GM19324 (cell line): ENCODE results near the gene TPPP3.
"Not testable (repeated sequence)": the region's sequence is repeated elsewhere in the genome, so short reads cannot be mapped to it uniquely, and the experiment has no call there.

Experiments used
- ATAC-seq: cut with Tn5 transposase; IDR thresholded peaks from one replicate; pipeline ENCODE4 v1.9.1; 2021; ENCODE audit warnings: mild to moderate bottlenecking, moderate library complexity; ENCODE audit not compliant: unreplicated experiment, low FRiP score

Gene TPPP3

GRCh38 chr16:67426950-67427349, 33.7 kb upstream of the TPPP3 start:
- no peak for ATAC-seq

- ATAC-seq = no peak
Measured at GRCh38 chr16:67426022-67426421, 32.7 kb upstream of the TPPP3 start.

GRCh38 chr16:67425580-67425979, 32.3 kb upstream of the TPPP3 start:
- no peak for ATAC-seq

- no peak for ATAC-seq
Measured at GRCh38 chr16:67425061-67425460, 31.8 kb upstream of the TPPP3 start.

- no peak for ATAC-seq
Measured at GRCh38 chr16:67424261-67424615, 30.9 kb upstream of the TPPP3 start.

- ATAC-seq = no peak
Measured at GRCh38 chr16:67423611-67424260, 30.4 kb upstream of the TPPP3 start.

- no peak for ATAC-seq
Measured at GRCh38 chr16:67423015-67423414, 29.7 kb upstream of the TPPP3 start.

- no peak for ATAC-seq
Measured at GRCh38 chr16:67421030-67421429, 27.7 kb upstream of the TPPP3 start.

GRCh38 chr16:67419931-67420330, 26.6 kb upstream of the TPPP3 start:
- ATAC-seq = no peak

- no peak for ATAC-seq
Measured at GRCh38 chr16:67419502-67419901, 26.2 kb upstream of the TPPP3 start.

GRCh38 chr16:67417333-67418061, 24.2 kb upstream of the TPPP3 start:
- ATAC-seq = no peak

- ATAC-seq = peak; percentile 48
Measured at GRCh38 chr16:67415872-67416793, 22.8 kb upstream of the TPPP3 start, which contains the start of gene ZDHHC1. TSS of gene ZDHHC1 (minus strand) at chr16:67416477. CDS start at chr16:67407775, 8,702 bp downstream.

GRCh38 chr16:67415421-67415820, 22.1 kb upstream of the TPPP3 start:
- not testable (repeated sequence) for ATAC-seq

GRCh38 chr16:67413978-67414911, 20.9 kb upstream of the TPPP3 start:
- ATAC-seq = no peak

GRCh38 chr16:67412294-67412693, 19.0 kb upstream of the TPPP3 start:
- ATAC-seq = no peak

GRCh38 chr16:67411339-67411738, 18.0 kb upstream of the TPPP3 start:
- no peak for ATAC-seq

GRCh38 chr16:67409631-67410030, 16.3 kb upstream of the TPPP3 start:
- no peak for ATAC-seq

GRCh38 chr16:67407788-67408452, 14.6 kb upstream of the TPPP3 start:
- ATAC-seq = no peak

- no peak for ATAC-seq
Measured at GRCh38 chr16:67407176-67407787, 14.0 kb upstream of the TPPP3 start.
